Measurements from ENCODE around the gene NLRP1. TPM values are rescaled to one million over a fixed set of nuclear protein-coding genes. Genes with fewer than 3 reads are reported as not detected.

Gene NLRP1
- total RNA-seq, 1 experiment from 2014 or later, result 33.5 TPM

DNA sequence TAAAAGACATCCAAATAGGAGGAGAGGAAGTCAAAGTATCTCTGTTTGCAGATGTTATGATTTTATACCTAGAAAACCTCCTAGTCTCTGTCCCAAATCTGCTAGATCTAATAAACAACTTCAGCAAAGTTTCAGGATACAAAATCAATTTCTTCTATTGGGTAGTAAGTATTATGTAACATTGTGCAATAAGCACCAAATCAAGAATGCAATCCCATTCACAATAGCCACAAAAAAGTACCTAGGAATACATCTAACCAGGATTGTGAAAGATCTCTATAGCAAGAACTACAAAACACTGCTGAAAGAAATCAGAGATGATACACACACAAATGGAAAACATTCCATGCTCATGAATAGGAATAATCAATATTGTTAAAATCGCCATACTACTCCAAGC lies 13.0 kb downstream of the NLRP1 start:
- Mint-ChIP-seq H3K4me3 (ENCODE audit: unreplicated experiment) (no peak overlapping the region), H3K9me3 (ENCODE audit: unreplicated experiment) (peaks cover 7% of the 10 kb centered on the region), H3K36me3 (ENCODE audit: insufficient read depth, unreplicated experiment) (peaks cover 33% of the 10 kb centered on the region), H3K27me3 (ENCODE audit: insufficient read depth, unreplicated experiment) (no peaks in the 10 kb centered on the region), H3K27ac (ENCODE audit: low read depth, unreplicated experiment) (no peak overlapping the region), H3K4me1 (ENCODE audit: insufficient read depth, unreplicated experiment) (no peaks in the 10 kb centered on the region)
- ChIA-PET CTCF (interaction anchor here (0.8 kb wide), 1 partner anchor 865 kb away, joined by 3 read pairs; no protein-coding TSS in a partner anchor), POLR2A (no interaction called here)
- no TSS peak for BruUV-seq (replicated peaks)
- intact Hi-C loops (cut with micrococcal nuclease), result no loop called here
- TF ChIP-seq, protein P1, sequence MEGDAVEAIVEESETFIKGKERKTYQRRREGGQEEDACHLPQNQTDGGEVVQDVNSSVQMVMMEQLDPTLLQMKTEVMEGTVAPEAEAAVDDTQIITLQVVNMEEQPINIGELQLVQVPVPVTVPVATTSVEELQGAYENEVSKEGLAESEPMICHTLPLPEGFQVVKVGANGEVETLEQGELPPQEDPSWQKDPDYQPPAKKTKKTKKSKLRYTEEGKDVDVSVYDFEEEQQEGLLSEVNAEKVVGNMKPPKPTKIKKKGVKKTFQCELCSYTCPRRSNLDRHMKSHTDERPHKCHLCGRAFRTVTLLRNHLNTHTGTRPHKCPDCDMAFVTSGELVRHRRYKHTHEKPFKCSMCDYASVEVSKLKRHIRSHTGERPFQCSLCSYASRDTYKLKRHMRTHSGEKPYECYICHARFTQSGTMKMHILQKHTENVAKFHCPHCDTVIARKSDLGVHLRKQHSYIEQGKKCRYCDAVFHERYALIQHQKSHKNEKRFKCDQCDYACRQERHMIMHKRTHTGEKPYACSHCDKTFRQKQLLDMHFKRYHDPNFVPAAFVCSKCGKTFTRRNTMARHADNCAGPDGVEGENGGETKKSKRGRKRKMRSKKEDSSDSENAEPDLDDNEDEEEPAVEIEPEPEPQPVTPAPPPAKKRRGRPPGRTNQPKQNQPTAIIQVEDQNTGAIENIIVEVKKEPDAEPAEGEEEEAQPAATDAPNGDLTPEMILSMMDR (IDR thresholded peaks at IDR 0.05; ENCODE audit: unreplicated experiment), result no peak
- DNase-seq (ENCODE audit: unreplicated experiment), result no peak

DNA sequence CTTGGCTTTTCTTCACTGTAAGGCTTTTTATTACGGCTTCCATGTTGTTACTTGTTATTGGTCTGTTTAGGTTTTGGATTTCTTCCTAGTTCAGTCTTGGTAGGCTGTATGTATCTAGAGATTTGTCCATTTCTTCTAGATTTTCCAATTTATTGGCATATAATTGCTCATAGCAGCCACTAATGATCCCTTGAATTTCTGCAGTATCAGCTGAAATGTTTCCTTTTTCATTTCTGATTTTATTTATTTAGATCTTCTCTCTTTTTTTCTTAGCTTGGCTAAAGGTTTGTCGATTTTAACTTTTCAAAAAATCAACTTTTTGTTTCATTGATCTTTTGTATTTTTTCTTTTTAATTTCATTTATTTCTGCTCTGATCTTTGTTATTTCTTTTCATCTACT lies 18.5 kb downstream of the NLRP1 start:
- BruUV-seq (replicated peaks), result no TSS peak
- peaks cover 5% of the 10 kb centered on the region for H3K4me1 Mint-ChIP-seq (ENCODE audit: insufficient read depth, unreplicated experiment)
- no peak for DNase-seq (ENCODE audit: unreplicated experiment)
- intact Hi-C loops (cut with micrococcal nuclease), result no loop called here
- ChIA-PET CTCF (interaction anchor here (0.6 to 0.9 kb wide), 2 partner anchors 10 to 713 kb away, joined by 3 read pairs; no protein-coding TSS in a partner anchor), POLR2A (interaction anchor here (0.6 to 1.2 kb wide), 2 partner anchors 18 to 858 kb away, joined by 3 to 4 read pairs; partner anchors contain the start of gene NLRP1)
- TF ChIP-seq, protein P1 (IDR thresholded peaks at IDR 0.05; ENCODE audit: unreplicated experiment), result no peak
- no peaks in the 10 kb centered on the region for H3K9me3 Mint-ChIP-seq (ENCODE audit: unreplicated experiment)
- peaks cover 10% of the 10 kb centered on the region for H3K36me3 Mint-ChIP-seq (ENCODE audit: insufficient read depth, unreplicated experiment)
- H3K4me3 Mint-ChIP-seq (ENCODE audit: unreplicated experiment), result no peak overlapping the region
- H3K27me3 Mint-ChIP-seq (ENCODE audit: insufficient read depth, unreplicated experiment), result no peaks in the 10 kb centered on the region
- H3K27ac Mint-ChIP-seq (ENCODE audit: low read depth, unreplicated experiment), result no peak overlapping the region

DNA sequence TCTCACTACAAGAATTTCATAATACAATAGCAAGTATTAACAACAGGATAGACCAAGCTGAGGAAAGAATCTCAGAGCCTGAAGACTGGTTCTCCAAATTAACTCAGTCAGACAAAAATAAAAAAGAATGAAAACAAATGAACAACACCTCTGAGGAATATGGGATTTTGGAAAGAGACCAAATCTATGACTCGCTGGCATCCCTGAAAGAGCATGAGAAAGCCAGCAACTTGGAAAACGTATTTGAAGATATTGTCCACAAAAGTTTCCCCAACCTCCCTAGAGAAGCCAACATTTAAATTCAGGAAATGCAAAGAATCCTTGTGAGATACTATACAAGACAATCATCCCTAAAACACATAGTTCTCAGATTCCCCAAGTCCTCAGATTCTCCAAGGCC lies 20.9 kb downstream of the NLRP1 start:
- no peak overlapping the region for H3K4me3 Mint-ChIP-seq (ENCODE audit: unreplicated experiment)
- POLR2A ChIA-PET, result no interaction called here
- intact Hi-C loops (cut with micrococcal nuclease), result no loop called here
- no peaks in the 10 kb centered on the region for H3K27me3 Mint-ChIP-seq (ENCODE audit: insufficient read depth, unreplicated experiment)
- H3K9me3 Mint-ChIP-seq (ENCODE audit: unreplicated experiment), result no peaks in the 10 kb centered on the region
- no peak for DNase-seq (ENCODE audit: unreplicated experiment)
- CTCF ChIA-PET, result no interaction called here
- TF ChIP-seq, protein P1 (IDR thresholded peaks at IDR 0.05; ENCODE audit: unreplicated experiment), result no peak
- BruUV-seq (replicated peaks), result no TSS peak
- no peak overlapping the region for H3K27ac Mint-ChIP-seq (ENCODE audit: low read depth, unreplicated experiment)
- H3K4me1 Mint-ChIP-seq (ENCODE audit: insufficient read depth, unreplicated experiment), result peaks cover 5% of the 10 kb centered on the region
- H3K36me3 Mint-ChIP-seq (ENCODE audit: insufficient read depth, unreplicated experiment), result peaks cover 14% of the 10 kb centered on the region

DNA sequence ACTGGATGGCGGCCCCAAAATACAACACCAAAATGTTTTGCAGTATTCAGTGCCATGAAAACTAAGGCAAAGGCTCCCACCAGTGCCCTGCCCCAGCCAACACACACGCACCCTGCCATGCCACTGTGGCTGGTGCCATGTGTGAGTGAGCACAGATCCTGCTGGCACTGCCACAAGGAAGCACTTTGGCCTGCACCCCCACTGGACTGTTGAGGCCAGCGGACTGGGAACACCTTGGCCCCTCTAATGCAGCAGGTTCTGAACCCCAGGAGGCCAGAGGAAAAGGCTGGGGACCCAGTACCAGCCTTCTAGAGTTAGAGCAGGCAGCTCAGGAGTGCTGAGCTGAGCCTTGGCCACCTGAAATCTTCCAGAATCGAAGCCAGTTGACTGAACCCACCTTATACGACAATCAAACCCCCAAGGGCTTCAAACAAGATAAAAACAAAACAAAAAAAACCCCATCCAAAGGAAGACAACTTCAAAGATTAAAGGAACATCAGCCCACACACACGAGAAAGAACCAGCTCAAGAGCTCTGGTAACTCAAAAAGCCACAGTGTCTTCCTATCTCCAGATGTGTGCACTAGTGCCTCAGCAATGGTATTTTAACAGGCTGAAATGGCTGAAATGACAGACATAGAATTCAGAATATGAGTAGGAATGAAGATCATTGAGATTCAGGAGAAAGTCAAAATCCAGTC lies 21.5 kb downstream of the NLRP1 start:
- intact Hi-C loops (cut with micrococcal nuclease), result no loop called here
- no TSS peak for BruUV-seq (replicated peaks)
- no peak overlapping the region for H3K4me3 Mint-ChIP-seq (ENCODE audit: unreplicated experiment)

More for the DNA sequence above, 21.5 kb downstream of the NLRP1 start:
- no peaks in the 10 kb centered on the region for H3K27me3 Mint-ChIP-seq (ENCODE audit: insufficient read depth, unreplicated experiment)
- CTCF ChIA-PET, result interaction anchor here (0.7 kb wide), 1 partner anchor 579 kb away, joined by 3 read pairs; no protein-coding TSS in a partner anchor
- H3K4me1 Mint-ChIP-seq (ENCODE audit: insufficient read depth, unreplicated experiment), result peaks cover 6% of the 10 kb centered on the region
- H3K27ac Mint-ChIP-seq (ENCODE audit: low read depth, unreplicated experiment), result no peak overlapping the region
- POLR2A ChIA-PET, result no interaction called here
- no peak for DNase-seq (ENCODE audit: unreplicated experiment)
- H3K9me3 Mint-ChIP-seq (ENCODE audit: unreplicated experiment), result no peaks in the 10 kb centered on the region
- TF ChIP-seq, protein P1 (IDR thresholded peaks at IDR 0.05; ENCODE audit: unreplicated experiment), result no peak
- peaks cover 14% of the 10 kb centered on the region for H3K36me3 Mint-ChIP-seq (ENCODE audit: insufficient read depth, unreplicated experiment)

Data from MCF 10A (cell line).